Measurements from ENCODE around the gene FRMD4B. TPM values are rescaled to one million over a fixed set of nuclear protein-coding genes. Genes with fewer than 3 reads are reported as not detected.

Gene FRMD4B
- total RNA-seq, 3 donors from 2014 or later, result 31.1 to 49.5 (median 35.0) TPM

- H3K27ac ChIP-seq, result no peak overlapping the region
- no peaks in the 10 kb centered on the region for H3K36me3 ChIP-seq
- no peaks in the 10 kb centered on the region for H3K9me3 ChIP-seq
- intact Hi-C loops (cut with DNase I; ENCODE audit: low total_unique reads), result no loop called here
- no peak for TF ChIP-seq POLR2A (IDR thresholded peaks at IDR 0.05)
- TF ChIP-seq CTCF (IDR thresholded peaks at IDR 0.05), result no peak
- no peak for TF ChIP-seq POLR2AphosphoS5 (IDR thresholded peaks at IDR 0.05)
- H3K4me3 ChIP-seq, result no peak overlapping the region
- no peak for DNase-seq (ENCODE audit: low spot score in 2 of 2)
- H3K4me1 ChIP-seq, result no peaks in the 10 kb centered on the region
- no peaks in the 10 kb centered on the region for H3K27me3 ChIP-seq
Measured at GRCh38 chr3:69330891-69331400, 54.9 kb downstream of the FRMD4B start.

- H3K4me1 ChIP-seq, result no peaks in the 10 kb centered on the region
- intact Hi-C loops (cut with DNase I; ENCODE audit: low total_unique reads), result no loop called here
- DNase-seq (ENCODE audit: low spot score in 2 of 2), result no peak
- no peak overlapping the region for H3K4me3 ChIP-seq
- H3K27me3 ChIP-seq, result no peaks in the 10 kb centered on the region
- TF ChIP-seq CTCF (IDR thresholded peaks at IDR 0.05), result no peak
- TF ChIP-seq POLR2A (IDR thresholded peaks at IDR 0.05), result no peak
- TF ChIP-seq POLR2AphosphoS5 (IDR thresholded peaks at IDR 0.05), result no peak
- no peaks in the 10 kb centered on the region for H3K36me3 ChIP-seq
- no peaks in the 10 kb centered on the region for H3K9me3 ChIP-seq
- no peak overlapping the region for H3K27ac ChIP-seq
Measured at GRCh38 chr3:69329892-69330291, 56.0 kb downstream of the FRMD4B start.

- H3K4me3 ChIP-seq, result no peak overlapping the region
- no peaks in the 10 kb centered on the region for H3K27me3 ChIP-seq
- no peaks in the 10 kb centered on the region for H3K9me3 ChIP-seq
- TF ChIP-seq POLR2AphosphoS5 (IDR thresholded peaks at IDR 0.05) (no peak), CTCF (IDR thresholded peaks at IDR 0.05) (no peak), POLR2A (IDR thresholded peaks at IDR 0.05) (no peak)
- H3K4me1 ChIP-seq, result no peaks in the 10 kb centered on the region
- DNase-seq (ENCODE audit: low spot score in 2 of 2), result no peak
- intact Hi-C loops (cut with DNase I; ENCODE audit: low total_unique reads), result no loop called here
- no peak overlapping the region for H3K27ac ChIP-seq
- H3K36me3 ChIP-seq, result no peaks in the 10 kb centered on the region
Measured at GRCh38 chr3:69328963-69329302, 57.0 kb downstream of the FRMD4B start.

GRCh38 chr3:69328103-69328962 is 57.6 kb downstream of the FRMD4B start:
- no peaks in the 10 kb centered on the region for H3K9me3 ChIP-seq
- H3K36me3 ChIP-seq, result no peaks in the 10 kb centered on the region
- H3K27me3 ChIP-seq, result no peaks in the 10 kb centered on the region
- DNase-seq (ENCODE audit: low spot score in 2 of 2), result no peak
- TF ChIP-seq POLR2AphosphoS5 (IDR thresholded peaks at IDR 0.05) (no peak), CTCF (IDR thresholded peaks at IDR 0.05) (no peak), POLR2A (IDR thresholded peaks at IDR 0.05) (no peak)
- H3K4me1 ChIP-seq, result no peaks in the 10 kb centered on the region
- intact Hi-C loops (cut with DNase I; ENCODE audit: low total_unique reads), result no loop called here
- H3K4me3 ChIP-seq, result no peak overlapping the region
- H3K27ac ChIP-seq, result no peak overlapping the region

GRCh38 chr3:69326855-69327300 is 59.0 kb downstream of the FRMD4B start:
- no peaks in the 10 kb centered on the region for H3K9me3 ChIP-seq
- intact Hi-C loops (cut with DNase I; ENCODE audit: low total_unique reads), result no loop called here
- H3K4me3 ChIP-seq, result peak overlapping the region in 1 of 3 donors; percentile 6
- TF ChIP-seq POLR2A (IDR thresholded peaks at IDR 0.05), result no peak
- no peak for TF ChIP-seq POLR2AphosphoS5 (IDR thresholded peaks at IDR 0.05)
- TF ChIP-seq CTCF (IDR thresholded peaks at IDR 0.05), result no peak
- DNase-seq (ENCODE audit: low spot score in 2 of 2), result no peak
- no peaks in the 10 kb centered on the region for H3K27me3 ChIP-seq
- no peaks in the 10 kb centered on the region for H3K4me1 ChIP-seq
- H3K27ac ChIP-seq, result no peak overlapping the region
- no peaks in the 10 kb centered on the region for H3K36me3 ChIP-seq
